Endodermal cell (in vitro differentiated cells): ENCODE results near the gene EIF4G3. TPM values are rescaled to one million over a fixed set of nuclear protein-coding genes. Genes with fewer than 3 reads are reported as not detected.

Source experiments
- DNase-seq: peaks from one replicate; pipeline ENCODE4 v3.0.0-alpha.2; 2017
- H3K27ac ChIP-seq: 2 replicates; pipeline ENCODE4 v1.5.1; 2013; ENCODE audit warnings: mild to moderate bottlenecking, low read depth, low read length, moderate library complexity
- H3K27me3 ChIP-seq: 2 replicates; pipeline ENCODE4 v1.6.1; 2013; ENCODE audit warnings: mild to moderate bottlenecking, low read length, moderate library complexity; ENCODE audit not compliant: insufficient read depth, control insufficient read depth, poor library complexity, severe bottlenecking
- H3K36me3 ChIP-seq: 2 replicates; pipeline ENCODE4 v1.7.0; 2013; ENCODE audit warnings: mild to moderate bottlenecking, low read length, moderate library complexity; ENCODE audit not compliant: control insufficient read depth, insufficient read depth
- H3K4me1 ChIP-seq: one replicate; pipeline ENCODE4 v1.7.0; 2013; ENCODE audit warnings: low read length; ENCODE audit not compliant: control insufficient read depth, insufficient read depth
- H3K4me3 ChIP-seq: 2 replicates; pipeline ENCODE4 v1.5.1; 2013; ENCODE audit warnings: mild to moderate bottlenecking, low read length, moderate library complexity
- H3K9ac ChIP-seq: 2 replicates; pipeline ENCODE4 v1.6.1; 2013; ENCODE audit warnings: mild to moderate bottlenecking, low read length, moderate library complexity; ENCODE audit not compliant: poor library complexity, severe bottlenecking; ENCODE audit errors: extremely low read depth
- H3K9me3 ChIP-seq: 2 replicates; pipeline ENCODE4 v1.6.1; 2013; ENCODE audit warnings: mild to moderate bottlenecking, low read length, moderate library complexity; ENCODE audit not compliant: control insufficient read depth
- H3K27ac Mint-ChIP-seq: 2 replicates; pipeline ENCODE4 v1.8.0; 2020; ENCODE audit warnings: mixed read lengths
- H3K27me3 Mint-ChIP-seq: 2 replicates; pipeline ENCODE4 v1.8.0; 2021; ENCODE audit warnings: mild to moderate bottlenecking, mixed read lengths; ENCODE audit not compliant: insufficient read depth
- H3K36me3 Mint-ChIP-seq: 2 replicates; pipeline ENCODE4 v1.8.0; 2020; ENCODE audit warnings: low read depth, mixed read lengths
- H3K4me1 Mint-ChIP-seq: 2 replicates; pipeline ENCODE4 v1.8.0; 2020; ENCODE audit warnings: mixed read lengths
- H3K4me3 Mint-ChIP-seq: 2 replicates; pipeline ENCODE4 v1.8.0; 2020; ENCODE audit warnings: mild to moderate bottlenecking, moderate library complexity, mixed read lengths
- H3K9me3 Mint-ChIP-seq: 2 replicates; pipeline ENCODE4 v1.8.0; 2020; ENCODE audit warnings: mild to moderate bottlenecking, mixed read lengths
- CTCF ChIP-seq: fragments of 200-600 bp; sonication (generic); conservative IDR thresholded peaks from 2 replicates; pipeline ENCODE4 v1.5.0; 2021; ENCODE audit warnings: antibody characterized with exemption, mild to moderate bottlenecking
- WGBS, 2 experiments: methylation state at CpG; one replicate each; pipeline versions ENCODE4 v1.1.5 to v1.1.7; 2013; ENCODE audit warnings: missing lambda C conversion rate in 2 of 2, mixed read lengths in 1 of 2; ENCODE audit not compliant: insufficient coverage in 1 of 2, insufficient read length in 1 of 2; 5-methylcytosine and 5-hydroxymethylcytosine counted together
- total RNA-seq, 2 donors: library from RNA; stranded (reverse); fragmentation: NEBNext Ultra II Directional in 1 of 2; extraction: Animal tissue kit (Norgen Biotek cat#: 25700) in 1 of 2; gene quantifications; 2 replicates in 1 of 2; 3 replicates in 1 of 2; pipeline ENCODE4 v1.2.1, GENCODE V29; 2021

The EIF4G3 gene
- total RNA-seq, 2 donors from 2014 or later, result 101 to 103 TPM

- Histone ChIP-seq H3K27ac (no peak overlapping the region), H3K9me3 (no peaks in the 10 kb centered on the region), H3K9ac (no peak overlapping the region), H3K4me1 (no peaks in the 10 kb centered on the region), H3K4me3 (no peak overlapping the region), H3K36me3 (peaks cover 38% of the 10 kb centered on the region), H3K27me3 (no peaks in the 10 kb centered on the region)
- 91% methylated on average over 2 of the region's 2 CpGs; no CpG with 5 or more reads in 1 of the 2 experiments for WGBS, 2 experiments
- Mint-ChIP-seq H3K27ac (no peak overlapping the region), H3K27me3 (no peaks in the 10 kb centered on the region), H3K9me3 (no peaks in the 10 kb centered on the region), H3K36me3 (peaks cover 40% of the 10 kb centered on the region), H3K4me1 (no peaks in the 10 kb centered on the region), H3K4me3 (no peak overlapping the region)
- no peak for TF ChIP-seq CTCF
- no peak for DNase-seq
These were observed 240.1 kb downstream of the EIF4G3 start for GRCh38 chr1:20936621-20937020.

GRCh38 chr1:20936216-20936615 is 240.5 kb downstream of the EIF4G3 start:
- no peak for TF ChIP-seq CTCF
- Mint-ChIP-seq H3K9me3 (no peaks in the 10 kb centered on the region), H3K27ac (no peak overlapping the region), H3K4me3 (no peak overlapping the region), H3K27me3 (no peaks in the 10 kb centered on the region), H3K4me1 (no peaks in the 10 kb centered on the region), H3K36me3 (peaks cover 36% of the 10 kb centered on the region)
- no peak overlapping the region for H3K9ac ChIP-seq
- H3K27ac ChIP-seq, result no peak overlapping the region
- no peak for DNase-seq
- no peak overlapping the region for H3K4me3 ChIP-seq
- no peaks in the 10 kb centered on the region for H3K4me1 ChIP-seq
- no peaks in the 10 kb centered on the region for H3K9me3 ChIP-seq
- no peaks in the 10 kb centered on the region for H3K27me3 ChIP-seq
- H3K36me3 ChIP-seq, result peaks cover 34% of the 10 kb centered on the region
- WGBS, 2 experiments, result 80 to 96% methylated on average over 1 to 2 of the region's 2 CpGs

GRCh38 chr1:20935717-20936116 is 241.0 kb downstream of the EIF4G3 start:
- Histone ChIP-seq H3K27me3 (no peaks in the 10 kb centered on the region), H3K9me3 (no peaks in the 10 kb centered on the region), H3K27ac (no peak overlapping the region), H3K36me3 (peaks cover 32% of the 10 kb centered on the region), H3K9ac (no peak overlapping the region), H3K4me1 (no peaks in the 10 kb centered on the region), H3K4me3 (no peak overlapping the region)
- no peak for TF ChIP-seq CTCF
- Mint-ChIP-seq H3K36me3 (peaks cover 36% of the 10 kb centered on the region), H3K4me3 (no peak overlapping the region), H3K9me3 (no peaks in the 10 kb centered on the region), H3K27me3 (no peaks in the 10 kb centered on the region), H3K4me1 (no peaks in the 10 kb centered on the region), H3K27ac (no peak overlapping the region)
- WGBS, 2 experiments, result 100% methylated on average over 1 of the region's 1 CpG
- DNase-seq, result no peak
